A673 (cell line): ENCODE results near the gene PHLPP2. TPM values are rescaled to one million over a fixed set of nuclear protein-coding genes. Genes with fewer than 3 reads are reported as not detected.

Experiments
- BruUV-seq: library from RNA; stranded (reverse); fragments of 400-500 nt; replicated peaks from 2 replicates; lab custom pipeline; 2021; lab: Mats Ljungman, UMichigan
- CTCF ChIA-PET: fragments of 300-600 bp; sonication (Branson Sonifier 250); formaldehyde crosslinking; loops from one replicate; lab custom pipeline; 2022; ENCODE audit warnings: antibody characterized with exemption; lab: Charles Lee
- POLR2A ChIA-PET: fragments of 300-600 bp; sonication (Branson Sonifier 250); formaldehyde crosslinking; loops from one replicate; lab custom pipeline; 2022; ENCODE audit warnings: antibody characterized with exemption; ENCODE audit not compliant: low non-redundant PET; lab: Charles Lee
- DNase-seq: peaks from one replicate; pipeline ENCODE4 v3.0.0-alpha.2; 2015; ENCODE audit warnings: low spot score
- H3K27ac ChIP-seq: fragments of 200-600 bp; sonication (generic); 2 replicates; pipeline ENCODE4 v1.5.1; 2016; ENCODE audit warnings: mixed run types, low read depth, mild to moderate bottlenecking, mixed read lengths, antibody characterized with exemption, low read length; ENCODE audit not compliant: poor library complexity, severe bottlenecking
- H3K27me3 ChIP-seq: fragments of 200-600 bp; sonication (generic); replicated peaks from 2 replicates; pipeline ENCODE4 v1.6.1; 2017; ENCODE audit warnings: mixed run types, low read depth, mild to moderate bottlenecking, mixed read lengths, antibody characterized with exemption, low read length; ENCODE audit not compliant: insufficient read depth, poor library complexity
- H3K36me3 ChIP-seq: fragments of 200-600 bp; sonication (generic); 2 replicates; pipeline ENCODE4 v1.6.1; 2016; ENCODE audit warnings: mixed run types, mild to moderate bottlenecking, mixed read lengths, antibody characterized with exemption, low read length; ENCODE audit not compliant: insufficient read depth, poor library complexity, severe bottlenecking
- H3K4me1 ChIP-seq: fragments of 200-600 bp; sonication (generic); 2 replicates; pipeline ENCODE4 v1.6.1; 2017; ENCODE audit warnings: mixed run types, mild to moderate bottlenecking, mixed read lengths, antibody characterized with exemption, low read length; ENCODE audit not compliant: insufficient read depth, poor library complexity, severe bottlenecking
- H3K4me3 ChIP-seq: fragments of 200-600 bp; sonication (generic); 2 replicates; pipeline ENCODE4 v1.5.1; 2016; ENCODE audit warnings: low read depth, mixed run types, mild to moderate bottlenecking, mixed read lengths, low read length; ENCODE audit not compliant: poor library complexity, severe bottlenecking
- H3K9me3 ChIP-seq: fragments of 200-600 bp; sonication (generic); 2 replicates; pipeline ENCODE4 v1.6.1; 2016; ENCODE audit warnings: mixed run types, low read depth, mild to moderate bottlenecking, mixed read lengths, antibody characterized with exemption, low read length; ENCODE audit not compliant: poor library complexity, severe bottlenecking
- EZH2 ChIP-seq: fragments of 200-600 bp; sonication (generic); IDR thresholded peaks from 2 replicates; pipeline ENCODE4 v1.6.1; 2017; ENCODE audit warnings: borderline replicate concordance, low read depth, mild to moderate bottlenecking, mixed read lengths, antibody characterized with exemption, low read length; ENCODE audit not compliant: poor library complexity, severe bottlenecking
- intact Hi-C: fragments of 100-400 bp; cut with micrococcal nuclease; formaldehyde crosslinking; loops from one replicate; pipeline ENCODE4 v1.10.0; 2022; ENCODE audit not compliant: unreplicated experiment
- total RNA-seq: library from RNA; stranded (reverse); gene quantifications from 2 replicates; pipeline ENCODE4 v1.2.3, GENCODE V29; 2021
- TF ChIP-seq, protein P1 (sequence below): fragments of 300-800, 200-600 bp; sonication (generic); conservative IDR thresholded peaks from 2 replicates; pipeline ENCODE4 v1.5.1; 2017; ENCODE audit warnings: low read depth, mild to moderate bottlenecking, antibody characterized with exemption, low read length, moderate library complexity, mixed read lengths

The PHLPP2 gene
- total RNA-seq, 1 experiment from 2014 or later: 18.3 TPM

DNA sequence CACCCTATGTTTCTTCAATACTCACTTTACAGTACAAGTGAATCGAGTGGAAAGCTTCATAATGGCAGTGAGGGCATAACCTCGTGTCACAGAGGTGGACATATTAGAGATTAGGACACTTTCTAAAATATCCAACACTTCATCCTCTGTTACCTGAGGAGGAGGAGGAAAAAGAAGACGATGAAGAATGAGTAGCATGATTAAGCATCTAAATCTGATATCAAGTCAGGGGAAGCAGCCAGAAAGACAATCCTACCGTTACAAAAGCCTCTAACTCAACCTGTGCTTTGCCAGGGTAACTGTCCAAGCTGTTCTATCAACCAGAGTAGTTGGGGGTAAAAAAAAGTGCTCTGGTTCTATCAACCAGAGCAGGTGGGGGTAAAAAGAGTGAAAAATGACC lies 23.7 kb upstream of the PHLPP2 start:
- no peak for DNase-seq
- H3K36me3 ChIP-seq: peaks cover 54% of the 10 kb centered on the region
- POLR2A ChIA-PET: no interaction called here
- intact Hi-C loops: loop anchor here (5.0 kb wide), 1 partner anchor 214 kb away; no protein-coding TSS in a partner anchor
- no peak overlapping the region for H3K27ac ChIP-seq
- no peak for TF ChIP-seq EZH2
- TF ChIP-seq, protein P1, sequence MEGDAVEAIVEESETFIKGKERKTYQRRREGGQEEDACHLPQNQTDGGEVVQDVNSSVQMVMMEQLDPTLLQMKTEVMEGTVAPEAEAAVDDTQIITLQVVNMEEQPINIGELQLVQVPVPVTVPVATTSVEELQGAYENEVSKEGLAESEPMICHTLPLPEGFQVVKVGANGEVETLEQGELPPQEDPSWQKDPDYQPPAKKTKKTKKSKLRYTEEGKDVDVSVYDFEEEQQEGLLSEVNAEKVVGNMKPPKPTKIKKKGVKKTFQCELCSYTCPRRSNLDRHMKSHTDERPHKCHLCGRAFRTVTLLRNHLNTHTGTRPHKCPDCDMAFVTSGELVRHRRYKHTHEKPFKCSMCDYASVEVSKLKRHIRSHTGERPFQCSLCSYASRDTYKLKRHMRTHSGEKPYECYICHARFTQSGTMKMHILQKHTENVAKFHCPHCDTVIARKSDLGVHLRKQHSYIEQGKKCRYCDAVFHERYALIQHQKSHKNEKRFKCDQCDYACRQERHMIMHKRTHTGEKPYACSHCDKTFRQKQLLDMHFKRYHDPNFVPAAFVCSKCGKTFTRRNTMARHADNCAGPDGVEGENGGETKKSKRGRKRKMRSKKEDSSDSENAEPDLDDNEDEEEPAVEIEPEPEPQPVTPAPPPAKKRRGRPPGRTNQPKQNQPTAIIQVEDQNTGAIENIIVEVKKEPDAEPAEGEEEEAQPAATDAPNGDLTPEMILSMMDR: no peak
- CTCF ChIA-PET: no interaction called here
- H3K9me3 ChIP-seq: no peaks in the 10 kb centered on the region
- H3K27me3 ChIP-seq: no peaks in the 10 kb centered on the region
- H3K4me1 ChIP-seq: peaks cover 9% of the 10 kb centered on the region
- no peak overlapping the region for H3K4me3 ChIP-seq
- no TSS peak for BruUV-seq

DNA sequence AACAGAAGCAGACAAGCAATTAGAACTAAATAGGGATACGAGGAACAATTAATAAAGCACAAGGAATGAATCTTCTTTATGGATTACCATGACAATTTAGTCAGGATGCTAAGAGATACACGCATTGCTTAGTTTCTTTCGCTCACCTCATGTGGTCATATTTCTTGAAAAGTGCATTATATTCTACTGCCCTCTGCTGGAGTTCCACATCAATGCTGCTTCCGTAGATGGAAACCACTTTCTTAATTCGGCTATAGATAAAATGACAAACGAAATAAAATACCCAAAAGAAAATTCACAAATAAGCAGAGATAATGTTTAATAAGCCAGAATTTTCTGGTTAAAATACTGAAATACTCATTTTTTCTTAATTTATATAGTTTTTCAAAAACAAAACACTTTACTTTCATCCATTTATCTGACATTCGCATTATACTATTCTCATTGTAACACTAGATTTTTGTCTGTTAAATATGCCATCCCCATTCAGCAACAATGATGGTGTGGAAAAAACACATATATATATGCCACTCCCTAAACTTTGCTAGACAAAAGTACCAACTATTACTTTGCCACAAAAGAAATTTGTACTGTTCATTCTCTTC lies 22.0 kb upstream of the PHLPP2 start:
- DNase-seq: peak; percentile 61
- H3K4me3 ChIP-seq: no peak overlapping the region
- H3K36me3 ChIP-seq: peaks cover 61% of the 10 kb centered on the region
- no peaks in the 10 kb centered on the region for H3K4me1 ChIP-seq
- intact Hi-C loops: loop anchor here (5.0 kb wide), 1 partner anchor 216 kb away; no protein-coding TSS in a partner anchor
- ChIA-PET CTCF (interaction anchor here (0.6 kb wide), 1 partner anchor 181 kb away, joined by 7 read pairs; no protein-coding TSS in a partner anchor), POLR2A (no interaction called here)
- no peak overlapping the region for H3K27ac ChIP-seq
- no TSS peak for BruUV-seq
- no peaks in the 10 kb centered on the region for H3K27me3 ChIP-seq
- no peaks in the 10 kb centered on the region for H3K9me3 ChIP-seq
- TF ChIP-seq, protein P1: peak; percentile 86
- no peak for TF ChIP-seq EZH2

- no peak overlapping the region for H3K27ac ChIP-seq
- DNase-seq: no peak
- no peaks in the 10 kb centered on the region for H3K27me3 ChIP-seq
- H3K36me3 ChIP-seq: peaks cover 72% of the 10 kb centered on the region
- H3K4me1 ChIP-seq: no peaks in the 10 kb centered on the region
- no peak overlapping the region for H3K4me3 ChIP-seq
- H3K9me3 ChIP-seq: no peaks in the 10 kb centered on the region
- BruUV-seq: no TSS peak
- intact Hi-C loops: no loop called here
- TF ChIP-seq, protein P1: no peak
- TF ChIP-seq EZH2: no peak
- POLR2A ChIA-PET: interaction anchor here (0.6 kb wide), 1 partner anchor 193 kb away, joined by 4 read pairs; no protein-coding TSS in a partner anchor
- CTCF ChIA-PET: no interaction called here
Measured at GRCh38 chr16:71738855-71739254, 14.4 kb upstream of the PHLPP2 start.
